ENCODE measurements around the gene CLIP1. TPM values are rescaled to one million over a fixed set of nuclear protein-coding genes. Genes with fewer than 3 reads are reported as not detected.

CLIP1 gene
- 23.6 and 28.7 TPM in 2 replicates for total RNA-seq

GRCh38 chr12:122421821-122422729 is at the start of gene CLIP1:
Gene CLIP1, minus strand, starts transcription at chr12:122422669. Its CDS starts 42,217 bp downstream, at chr12:122380452.

GRCh38 chr12:122266230-122266901 is 156.1 kb downstream of the CLIP1 start, which contains the start of gene VPS33A:
Gene VPS33A, minus strand, starts transcription at chr12:122266494. Its CDS starts 86 bp downstream, at chr12:122266408.

GRCh38 chr12:122225683-122226365 is 196.6 kb downstream of the CLIP1 start, which contains the start of gene DIABLO:
Gene DIABLO, minus strand, starts transcription at chr12:122226052. Its CDS starts 38 bp downstream, at chr12:122226014.

Other genes starting within 250 kb of the CLIP1 start
- not detected in 2 replicates for gene IL31, start 248.4 kb downstream of the CLIP1 start, total RNA-seq
- 0.26 and 0.98 TPM in 2 replicates for gene LRRC43, start 239.5 kb downstream of the CLIP1 start, total RNA-seq
- gene B3GNT4, start 219.0 kb downstream of the CLIP1 start, total RNA-seq = under 0.01 and 0.17 TPM in 2 replicates
- gene DIABLO, start 196.6 kb downstream of the CLIP1 start, total RNA-seq = 50.8 and 61.5 TPM in 2 replicates
- gene VPS33A, start 156.2 kb downstream of the CLIP1 start, total RNA-seq = 16.9 and 19.1 TPM in 2 replicates
- gene ZCCHC8, start 78.3 kb upstream of the CLIP1 start, total RNA-seq = 12.6 and 15.0 TPM in 2 replicates
- 28.8 and 40.3 TPM in 2 replicates for gene RSRC2, start 104.3 kb upstream of the CLIP1 start, total RNA-seq
- 14.2 TPM in 2 replicates for gene KNTC1, start 104.6 kb upstream of the CLIP1 start, total RNA-seq

Data from dermis lymphatic vessel endothelial cell (primary cell).